Upper lobe of left lung (tissue), 4 donors: ENCODE data around the gene DLG2.
"Not testable (repeated sequence)": the region's sequence is repeated elsewhere in the genome, so short reads cannot be mapped to it uniquely, and the experiment has no call there.

ENCODE experiments used
- EP300 ChIP-seq, 4 donors: sonication (generic); formaldehyde crosslinking; IDR thresholded peaks; one replicate each; pipeline ENCODE4 v1.5.1; 2017; ENCODE audit warnings: antibody characterized with exemption in 4 of 4, control low read depth in 2 of 4
- POLR2A ChIP-seq, 4 donors: fragments of 450-650 bp; IDR thresholded peaks; one replicate each; pipeline ENCODE4 v1.5.1; 2016 to 2017; ENCODE audit warnings: antibody characterized with exemption in 4 of 4, mild to moderate bottlenecking in 2 of 4
- TF ChIP-seq, protein P1 (sequence below), 6 experiments: fragments of 450-650 bp in 4 of 6; fragments of 200-600 bp in 2 of 6; sonication (generic) in 2 of 6; IDR thresholded peaks; one replicate each; pipeline ENCODE4 v1.5.1; 2016 to 2019; ENCODE audit warnings: antibody characterized with exemption in 6 of 6

DNA sequence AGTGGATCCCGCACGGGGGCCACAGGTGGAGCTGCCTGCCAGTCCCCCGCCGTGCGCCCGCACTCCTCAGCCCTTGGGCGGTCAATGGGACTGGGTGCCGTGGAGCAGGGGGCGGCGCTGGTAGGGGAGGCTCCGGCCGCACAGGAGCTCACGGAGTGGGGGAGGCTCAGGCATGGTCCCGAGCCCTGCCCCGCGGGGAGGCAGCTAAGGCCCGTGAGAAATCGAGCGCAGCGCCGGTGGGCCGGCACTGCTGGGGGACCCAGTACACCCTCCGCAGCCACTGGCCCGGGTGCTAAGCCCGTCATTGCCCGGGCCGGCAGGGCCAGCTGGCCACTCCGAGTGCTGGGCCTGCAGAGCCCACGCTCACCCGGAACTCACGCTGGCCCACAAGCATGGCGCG lies 1318.7 kb downstream of the DLG2 start:
- TF ChIP-seq, protein P1, sequence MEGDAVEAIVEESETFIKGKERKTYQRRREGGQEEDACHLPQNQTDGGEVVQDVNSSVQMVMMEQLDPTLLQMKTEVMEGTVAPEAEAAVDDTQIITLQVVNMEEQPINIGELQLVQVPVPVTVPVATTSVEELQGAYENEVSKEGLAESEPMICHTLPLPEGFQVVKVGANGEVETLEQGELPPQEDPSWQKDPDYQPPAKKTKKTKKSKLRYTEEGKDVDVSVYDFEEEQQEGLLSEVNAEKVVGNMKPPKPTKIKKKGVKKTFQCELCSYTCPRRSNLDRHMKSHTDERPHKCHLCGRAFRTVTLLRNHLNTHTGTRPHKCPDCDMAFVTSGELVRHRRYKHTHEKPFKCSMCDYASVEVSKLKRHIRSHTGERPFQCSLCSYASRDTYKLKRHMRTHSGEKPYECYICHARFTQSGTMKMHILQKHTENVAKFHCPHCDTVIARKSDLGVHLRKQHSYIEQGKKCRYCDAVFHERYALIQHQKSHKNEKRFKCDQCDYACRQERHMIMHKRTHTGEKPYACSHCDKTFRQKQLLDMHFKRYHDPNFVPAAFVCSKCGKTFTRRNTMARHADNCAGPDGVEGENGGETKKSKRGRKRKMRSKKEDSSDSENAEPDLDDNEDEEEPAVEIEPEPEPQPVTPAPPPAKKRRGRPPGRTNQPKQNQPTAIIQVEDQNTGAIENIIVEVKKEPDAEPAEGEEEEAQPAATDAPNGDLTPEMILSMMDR (IDR thresholded peaks at IDR 0.05): not testable (repeated sequence)
- TF ChIP-seq POLR2A, EP300 (IDR thresholded peaks at IDR 0.05): not testable (repeated sequence)
